Measurements from ENCODE around the gene ARHGAP15.

DNA sequence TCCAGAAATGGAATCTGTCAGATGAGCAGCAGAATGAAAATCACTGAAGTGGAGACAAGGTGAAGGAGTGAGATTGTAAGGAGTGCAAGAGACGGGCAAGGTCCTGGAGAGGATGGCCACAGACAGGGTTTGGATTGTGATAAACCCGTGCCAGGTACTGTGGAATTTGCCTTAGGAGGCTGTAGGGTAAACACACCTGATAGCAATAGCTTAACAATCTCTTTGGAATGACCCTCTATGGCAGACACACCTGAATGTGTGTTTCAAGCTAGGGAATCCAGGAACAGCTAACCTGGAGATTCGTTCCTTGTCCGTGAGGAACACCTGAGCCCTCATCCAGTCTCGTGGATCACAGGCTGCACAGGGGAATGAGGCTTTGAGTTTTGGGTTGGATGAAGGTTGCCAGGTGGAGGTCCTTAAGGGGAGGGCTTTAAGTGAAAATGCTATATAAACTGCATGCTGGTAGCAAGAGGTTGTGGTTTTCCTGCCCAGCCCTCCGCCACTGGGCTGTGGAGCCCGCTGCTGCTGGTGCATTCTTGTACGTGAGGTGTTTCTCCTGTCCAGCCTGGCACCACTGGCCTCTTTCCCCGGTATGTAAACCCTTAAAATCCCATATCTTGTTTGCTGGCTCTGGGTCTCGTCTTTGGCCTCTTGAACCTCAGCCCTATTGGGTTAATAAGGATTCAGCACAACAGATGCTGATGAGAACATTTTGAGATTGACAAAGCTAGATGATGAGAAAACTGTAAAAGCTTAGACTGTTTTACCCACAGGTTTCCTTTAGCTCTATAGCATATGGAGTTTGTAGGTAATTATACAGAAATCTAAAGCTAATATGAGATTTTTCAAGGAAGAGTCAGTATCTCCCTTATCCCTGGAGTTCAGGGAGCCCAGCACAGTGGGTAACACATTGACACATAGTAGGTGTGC, 117.9 kb downstream of the ARHGAP15 start:
- TF ChIP-seq, protein P1, sequence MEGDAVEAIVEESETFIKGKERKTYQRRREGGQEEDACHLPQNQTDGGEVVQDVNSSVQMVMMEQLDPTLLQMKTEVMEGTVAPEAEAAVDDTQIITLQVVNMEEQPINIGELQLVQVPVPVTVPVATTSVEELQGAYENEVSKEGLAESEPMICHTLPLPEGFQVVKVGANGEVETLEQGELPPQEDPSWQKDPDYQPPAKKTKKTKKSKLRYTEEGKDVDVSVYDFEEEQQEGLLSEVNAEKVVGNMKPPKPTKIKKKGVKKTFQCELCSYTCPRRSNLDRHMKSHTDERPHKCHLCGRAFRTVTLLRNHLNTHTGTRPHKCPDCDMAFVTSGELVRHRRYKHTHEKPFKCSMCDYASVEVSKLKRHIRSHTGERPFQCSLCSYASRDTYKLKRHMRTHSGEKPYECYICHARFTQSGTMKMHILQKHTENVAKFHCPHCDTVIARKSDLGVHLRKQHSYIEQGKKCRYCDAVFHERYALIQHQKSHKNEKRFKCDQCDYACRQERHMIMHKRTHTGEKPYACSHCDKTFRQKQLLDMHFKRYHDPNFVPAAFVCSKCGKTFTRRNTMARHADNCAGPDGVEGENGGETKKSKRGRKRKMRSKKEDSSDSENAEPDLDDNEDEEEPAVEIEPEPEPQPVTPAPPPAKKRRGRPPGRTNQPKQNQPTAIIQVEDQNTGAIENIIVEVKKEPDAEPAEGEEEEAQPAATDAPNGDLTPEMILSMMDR (conservative IDR thresholded peaks at IDR 0.05) = no peak
- no peak for TF ChIP-seq EZH2 (IDR thresholded peaks at IDR 0.05; ENCODE audit: low read depth)
